ENCODE results near the gene TMTC4.

- no peak for TF ChIP-seq ELK1 (IDR thresholded peaks at IDR 0.05; ENCODE audit: borderline replicate concordance, low read depth, low read length)
- TF ChIP-seq, protein P1, sequence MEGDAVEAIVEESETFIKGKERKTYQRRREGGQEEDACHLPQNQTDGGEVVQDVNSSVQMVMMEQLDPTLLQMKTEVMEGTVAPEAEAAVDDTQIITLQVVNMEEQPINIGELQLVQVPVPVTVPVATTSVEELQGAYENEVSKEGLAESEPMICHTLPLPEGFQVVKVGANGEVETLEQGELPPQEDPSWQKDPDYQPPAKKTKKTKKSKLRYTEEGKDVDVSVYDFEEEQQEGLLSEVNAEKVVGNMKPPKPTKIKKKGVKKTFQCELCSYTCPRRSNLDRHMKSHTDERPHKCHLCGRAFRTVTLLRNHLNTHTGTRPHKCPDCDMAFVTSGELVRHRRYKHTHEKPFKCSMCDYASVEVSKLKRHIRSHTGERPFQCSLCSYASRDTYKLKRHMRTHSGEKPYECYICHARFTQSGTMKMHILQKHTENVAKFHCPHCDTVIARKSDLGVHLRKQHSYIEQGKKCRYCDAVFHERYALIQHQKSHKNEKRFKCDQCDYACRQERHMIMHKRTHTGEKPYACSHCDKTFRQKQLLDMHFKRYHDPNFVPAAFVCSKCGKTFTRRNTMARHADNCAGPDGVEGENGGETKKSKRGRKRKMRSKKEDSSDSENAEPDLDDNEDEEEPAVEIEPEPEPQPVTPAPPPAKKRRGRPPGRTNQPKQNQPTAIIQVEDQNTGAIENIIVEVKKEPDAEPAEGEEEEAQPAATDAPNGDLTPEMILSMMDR (conservative IDR thresholded peaks at IDR 0.05; ENCODE audit: low read depth, low read length) = no peak
- TF ChIP-seq NFE2L2 (IDR thresholded peaks at IDR 0.05; ENCODE audit: low read depth, low read length) = no peak
- no peak for TF ChIP-seq POLR2A (IDR thresholded peaks at IDR 0.05; ENCODE audit: low read depth, low read length)
- TF ChIP-seq, protein P2, sequence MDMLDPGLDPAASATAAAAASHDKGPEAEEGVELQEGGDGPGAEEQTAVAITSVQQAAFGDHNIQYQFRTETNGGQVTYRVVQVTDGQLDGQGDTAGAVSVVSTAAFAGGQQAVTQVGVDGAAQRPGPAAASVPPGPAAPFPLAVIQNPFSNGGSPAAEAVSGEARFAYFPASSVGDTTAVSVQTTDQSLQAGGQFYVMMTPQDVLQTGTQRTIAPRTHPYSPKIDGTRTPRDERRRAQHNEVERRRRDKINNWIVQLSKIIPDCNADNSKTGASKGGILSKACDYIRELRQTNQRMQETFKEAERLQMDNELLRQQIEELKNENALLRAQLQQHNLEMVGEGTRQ (IDR thresholded peaks at IDR 0.05; ENCODE audit: low read depth, low read length) = no peak
- TF ChIP-seq BHLHE40 (IDR thresholded peaks at IDR 0.05; ENCODE audit: low read depth, low read length) = no peak
- TF ChIP-seq RFX5 (IDR thresholded peaks at IDR 0.05; ENCODE audit: low read depth, low read length) = no peak
- no peak for TF ChIP-seq CHD1 (IDR thresholded peaks at IDR 0.05; ENCODE audit: low read depth, low read length)
- no peak for TF ChIP-seq FOS (IDR thresholded peaks at IDR 0.05; ENCODE audit: low read depth, low read length)
- TF ChIP-seq RCOR1 (IDR thresholded peaks at IDR 0.05; ENCODE audit: insufficient replicate concordance, low read length) = no peak
- no peak for TF ChIP-seq CEBPB (IDR thresholded peaks at IDR 0.05; ENCODE audit: low read depth, low read length)
Measured at GRCh38 chr13:100668408-100668807, 6.2 kb downstream of the TMTC4 start.

Data from IMR-90 (cell line).